HG03039 (cell line): ENCODE results near the gene TWIST1.

Experiments
- ATAC-seq: cut with Tn5 transposase; IDR thresholded peaks from one replicate; pipeline ENCODE4 v1.9.1; 2021; ENCODE audit warnings: mild to moderate bottlenecking, moderate library complexity; ENCODE audit not compliant: unreplicated experiment

Gene TWIST1

GRCh38 chr7:19097165-19098055, 20.0 kb downstream of the TWIST1 start:
- no peak for ATAC-seq

GRCh38 chr7:19095353-19095860, 22.0 kb downstream of the TWIST1 start:
- no peak for ATAC-seq

GRCh38 chr7:19094598-19095352, 22.7 kb downstream of the TWIST1 start:
- ATAC-seq = no peak

- no peak for ATAC-seq
Measured at GRCh38 chr7:19094138-19094537, 23.3 kb downstream of the TWIST1 start.

- no peak for ATAC-seq
Measured at GRCh38 chr7:19091550-19092200, 25.8 kb downstream of the TWIST1 start.

GRCh38 chr7:19090526-19090925, 26.9 kb downstream of the TWIST1 start:
- ATAC-seq = no peak

- ATAC-seq = no peak
Measured at GRCh38 chr7:19089797-19090196, 27.6 kb downstream of the TWIST1 start.

GRCh38 chr7:19089378-19089777, 28.1 kb downstream of the TWIST1 start:
- ATAC-seq = no peak

GRCh38 chr7:19080093-19080492, 37.3 kb downstream of the TWIST1 start:
- no peak for ATAC-seq

GRCh38 chr7:19079066-19079465, 38.4 kb downstream of the TWIST1 start:
- no peak for ATAC-seq

- no peak for ATAC-seq
Measured at GRCh38 chr7:19069842-19070241, 47.6 kb downstream of the TWIST1 start.

- no peak for ATAC-seq
Measured at GRCh38 chr7:19066170-19066569, 51.3 kb downstream of the TWIST1 start.
